Right lobe of liver (tissue), 6 donors: ENCODE results near the gene CLK2. TPM values are rescaled to one million over a fixed set of nuclear protein-coding genes. Genes with fewer than 3 reads are reported as not detected.

Experiments used
- ATAC-seq, 4 donors: fragments of 200-7000 bp; cut with Tn5 transposase; one replicate each; pipeline ENCODE4 v1.9.1; 2020; ENCODE audit warnings: mild to moderate bottlenecking in 4 of 4, moderate library complexity in 4 of 4
- DNase-seq, 3 donors: peaks; one replicate each; pipeline ENCODE4 v3.0.0-alpha.2; 2020
- H3K27ac ChIP-seq, 3 donors: fragments of 200-600 bp; one replicate each; pipeline ENCODE4 v1.8.0; 2022
- H3K27me3 ChIP-seq, 2 donors: fragments of 200-600 bp; one replicate each; pipeline ENCODE4 v1.8.0; 2022
- H3K36me3 ChIP-seq, 4 donors: fragments of 200-600 bp; sonication (generic) in 1 of 4; one replicate each; pipeline versions ENCODE4 v1.5.1 to v1.8.0; 2017 to 2022; ENCODE audit warnings: control low read depth in 1 of 4
- H3K4me1 ChIP-seq, 4 donors: fragments of 200-600 bp; sonication (generic) in 1 of 4; one replicate each; pipeline versions ENCODE4 v1.5.1 to v1.8.0; 2017 to 2022; ENCODE audit warnings: control low read depth in 1 of 4
- H3K4me3 ChIP-seq, 3 donors: fragments of 200-600 bp; one replicate each; pipeline ENCODE4 v1.8.0; 2022
- H3K9me3 ChIP-seq, 4 donors: fragments of 200-600 bp; sonication (generic) in 1 of 4; one replicate each; pipeline versions ENCODE4 v1.5.1 to v1.8.0; 2017 to 2022; ENCODE audit warnings: control low read depth in 1 of 4
- POLR2A ChIP-seq: fragments of 450-650 bp; IDR thresholded peaks from one replicate; pipeline ENCODE4 v1.6.1; 2017; ENCODE audit warnings: antibody characterized with exemption, mild to moderate bottlenecking
- WGBS: methylation state at CpG from one replicate; pipeline ENCODE4 v1.1.6; 2018; ENCODE audit warnings: low coverage, low lambda C conversion rate; ENCODE audit not compliant: insufficient coverage; ENCODE audit errors: missing lambda C conversion rate; 5-methylcytosine and 5-hydroxymethylcytosine counted together
- intact Hi-C, 2 donors: fragments of 100-400 bp; cut with DNase I; formaldehyde crosslinking; loops; one replicate each; pipeline versions ENCODE4 v1.11.2 to v1.14.1; 2022
- total RNA-seq, 6 experiments: library from RNA; depleted of rRNA in 2 of 6; stranded (reverse); fragments of >200 nt in 2 of 6; fragmentation: NEBNext Ultra II Directional in 3 of 6; extraction: Animal tissue kit (Norgen Biotek cat#: 25700) in 3 of 6; gene quantifications; one replicate each; pipeline versions ENCODE4 v1.1.0 to v1.2.4, GENCODE V29; 2016 to 2023
- TF ChIP-seq, protein P1 (sequence below), 4 donors: fragments of 200-600 bp in 3 of 4; fragments of 450-650 bp in 1 of 4; IDR thresholded peaks; one replicate each; pipeline versions ENCODE4 v1.5.1 to v1.8.0; 2016 to 2022; ENCODE audit warnings: antibody characterized with exemption in 4 of 4, mild to moderate bottlenecking in 2 of 4
- donor health status: DM: no; HTN: yes; CAD: no.
- donor health status: DM: no; HTN: no; CAD: no.
- donor health status: DM: no; HTN: no; CAD: no.
- donor health status: DM: no; HTN: yes; CAD: no.
- donor health status: DM: no; HTN: yes; CAD: no.

The CLK2 gene
- total RNA-seq, 6 experiments from 2014 or later: 10.4 to 29.2 (median 20.2) TPM

DNA sequence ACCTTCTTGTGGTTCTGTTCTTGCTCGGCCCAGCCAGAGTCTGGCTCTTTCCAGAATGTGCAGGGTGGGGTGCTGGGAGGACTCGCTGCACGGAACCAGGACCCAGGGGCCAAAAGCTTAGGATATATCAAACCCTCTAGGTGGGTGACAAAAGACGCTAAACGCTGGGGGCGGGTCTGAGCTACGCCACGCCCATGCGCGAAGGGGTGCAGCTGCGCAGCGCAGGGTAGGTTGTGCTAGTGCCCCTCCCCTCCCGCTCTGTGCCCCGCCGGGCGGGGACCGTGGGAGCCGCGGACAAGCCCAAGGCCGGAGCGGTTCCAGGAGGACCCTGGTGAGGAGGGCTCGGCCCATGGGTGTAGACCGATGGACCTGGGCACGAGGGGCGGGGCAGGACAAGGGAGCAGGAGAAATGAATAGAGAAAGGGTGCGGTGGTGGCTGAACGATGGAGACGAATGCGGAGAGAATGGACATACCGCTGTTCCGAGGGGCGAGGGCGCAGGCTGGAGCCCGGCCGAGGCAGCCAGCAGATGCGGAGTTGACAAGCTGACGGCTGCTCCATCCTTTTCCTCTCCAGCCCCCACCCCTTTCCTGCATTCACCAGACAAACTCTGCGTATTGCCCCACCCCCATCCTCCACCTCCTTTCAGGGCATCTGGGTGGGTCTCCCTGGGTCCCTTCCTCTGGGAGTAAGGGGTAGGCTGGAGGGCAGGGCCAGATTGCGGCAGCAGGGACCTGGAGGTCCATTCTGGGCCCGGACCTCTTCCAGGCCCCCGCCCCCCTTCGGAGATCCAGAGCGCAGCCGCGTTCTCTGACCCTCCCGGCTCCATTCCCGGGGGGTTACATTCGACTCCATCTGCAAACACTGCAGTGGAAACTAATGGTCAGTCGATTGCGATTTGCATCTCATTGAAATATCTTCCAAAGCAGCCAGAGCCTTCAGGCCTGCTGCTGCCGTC, 47.6 kb upstream of the CLK2 start, which contains the start of gene RUSC1:
Gene RUSC1, plus strand, starts transcription at position 234 of the 957 bp plus-strand sequence. CDS start 880 bp downstream, outside the sequence.
- Histone ChIP-seq H3K27me3 (no peaks in the 10 kb centered on the region), H3K36me3 (peaks cover 0 to 21% (median 0%) of the 10 kb centered on the region in 4 donors), H3K27ac (peak within 1 kb of the TSS in 1 of 3 donors; percentile 29), H3K9me3 (no peaks in the 10 kb centered on the region), H3K4me1 (peaks cover 0 to 19% (median 1%) of the 10 kb centered on the region in 4 donors), H3K4me3 (peak within 1 kb of the TSS; percentile 25 to 39 (median 36))
- intact Hi-C loops: loop anchor here (5.0 kb wide), 1 partner anchor 44 kb away; the partner anchor contains the start of gene HCN3 (in 2 of the 2)
- DNase-seq (peak; percentile 66 to 75 (median 67)), ATAC-seq (no peak)
- 27% methylated on average over 25 of the region's 51 CpGs for WGBS
- no peak for TF ChIP-seq POLR2A
- TF ChIP-seq, protein P1, sequence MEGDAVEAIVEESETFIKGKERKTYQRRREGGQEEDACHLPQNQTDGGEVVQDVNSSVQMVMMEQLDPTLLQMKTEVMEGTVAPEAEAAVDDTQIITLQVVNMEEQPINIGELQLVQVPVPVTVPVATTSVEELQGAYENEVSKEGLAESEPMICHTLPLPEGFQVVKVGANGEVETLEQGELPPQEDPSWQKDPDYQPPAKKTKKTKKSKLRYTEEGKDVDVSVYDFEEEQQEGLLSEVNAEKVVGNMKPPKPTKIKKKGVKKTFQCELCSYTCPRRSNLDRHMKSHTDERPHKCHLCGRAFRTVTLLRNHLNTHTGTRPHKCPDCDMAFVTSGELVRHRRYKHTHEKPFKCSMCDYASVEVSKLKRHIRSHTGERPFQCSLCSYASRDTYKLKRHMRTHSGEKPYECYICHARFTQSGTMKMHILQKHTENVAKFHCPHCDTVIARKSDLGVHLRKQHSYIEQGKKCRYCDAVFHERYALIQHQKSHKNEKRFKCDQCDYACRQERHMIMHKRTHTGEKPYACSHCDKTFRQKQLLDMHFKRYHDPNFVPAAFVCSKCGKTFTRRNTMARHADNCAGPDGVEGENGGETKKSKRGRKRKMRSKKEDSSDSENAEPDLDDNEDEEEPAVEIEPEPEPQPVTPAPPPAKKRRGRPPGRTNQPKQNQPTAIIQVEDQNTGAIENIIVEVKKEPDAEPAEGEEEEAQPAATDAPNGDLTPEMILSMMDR (IDR thresholded peaks at IDR 0.05): no peak

DNA sequence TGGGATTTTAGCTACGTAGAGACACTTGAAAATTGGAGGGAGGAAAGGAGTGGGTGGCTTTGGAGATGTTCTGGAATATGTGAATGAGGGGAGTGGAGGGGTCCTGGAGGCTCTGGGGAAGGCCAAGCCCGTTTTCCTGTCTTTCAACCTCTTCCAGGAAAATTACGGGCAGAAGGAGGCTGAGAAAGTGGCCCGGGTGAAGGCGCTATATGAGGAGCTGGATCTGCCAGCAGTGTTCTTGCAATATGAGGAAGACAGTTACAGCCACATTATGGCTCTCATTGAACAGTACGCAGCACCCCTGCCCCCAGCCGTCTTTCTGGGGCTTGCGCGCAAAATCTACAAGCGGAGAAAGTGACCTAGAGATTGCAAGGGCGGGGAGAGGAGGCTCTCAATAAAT, 46.9 kb upstream of the CLK2 start:
- DNase-seq (no peak), ATAC-seq (no peak)
- TF ChIP-seq POLR2A: no peak
- TF ChIP-seq, protein P1 (IDR thresholded peaks at IDR 0.05): no peak
- intact Hi-C loops: loop anchor here (5.0 kb wide), 1 partner anchor 43 kb away; the partner anchor contains the start of gene HCN3 (in 2 of the 2)
- 58% methylated on average over 9 of the region's 11 CpGs for whole genome bisulfite sequencing
- Histone ChIP-seq H3K4me1 (peaks cover 0 to 17% (median 1%) of the 10 kb centered on the region in 4 donors), H3K9me3 (no peaks in the 10 kb centered on the region), H3K27me3 (no peaks in the 10 kb centered on the region), H3K4me3 (peak overlapping the region in 1 of 3 donors; percentile 39), H3K36me3 (peaks cover 0 to 21% (median 0%) of the 10 kb centered on the region in 4 donors), H3K27ac (peak overlapping the region in 1 of 3 donors; percentile 29)

DNA sequence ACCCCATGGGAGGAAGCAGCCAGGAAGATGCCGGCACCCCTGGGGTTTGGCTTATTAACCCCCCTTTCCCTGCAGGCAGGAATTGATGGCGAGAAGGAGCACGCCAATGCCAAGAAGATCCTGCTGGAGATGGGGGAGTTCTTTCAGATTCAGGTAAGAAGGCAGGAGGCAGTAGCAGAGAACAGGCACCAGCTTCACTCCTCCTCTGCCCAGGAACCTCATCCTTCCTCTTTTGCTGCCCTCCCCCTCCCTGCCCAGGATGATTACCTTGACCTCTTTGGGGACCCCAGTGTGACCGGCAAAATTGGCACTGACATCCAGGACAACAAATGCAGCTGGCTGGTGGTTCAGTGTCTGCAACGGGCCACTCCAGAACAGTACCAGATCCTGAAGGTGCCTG, 46.2 kb upstream of the CLK2 start:
- no peak for ATAC-seq
- no peak overlapping the region for H3K27ac ChIP-seq
- intact Hi-C loops: no loop called here

DNA sequence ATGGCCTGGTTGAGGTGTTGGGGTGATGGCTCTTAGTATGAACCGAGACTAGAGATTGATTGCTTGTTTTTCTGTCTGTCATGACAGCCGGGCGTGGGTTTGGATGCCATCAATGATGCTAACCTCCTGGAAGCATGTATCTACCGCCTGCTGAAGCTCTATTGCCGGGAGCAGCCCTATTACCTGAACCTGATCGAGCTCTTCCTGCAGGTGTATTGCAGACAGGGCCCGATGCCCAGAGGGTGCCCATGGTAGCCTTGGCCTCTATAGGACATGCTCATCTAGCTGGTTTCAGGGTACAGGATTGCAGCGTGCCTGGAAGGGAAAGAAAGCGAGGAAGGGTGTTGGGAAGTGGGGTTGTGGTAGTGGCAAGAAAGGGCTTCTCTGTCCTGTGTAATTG, 44.8 kb upstream of the CLK2 start:
- H3K4me1 ChIP-seq: peaks cover 0 to 13% (median 1%) of the 10 kb centered on the region in 4 donors
- no peaks in the 10 kb centered on the region for H3K9me3 ChIP-seq
- DNase-seq: no peak
- ATAC-seq: no peak
- WGBS: 94% methylated on average over 3 of the region's 9 CpGs
- H3K4me3 ChIP-seq: no peak overlapping the region
- TF ChIP-seq, protein P1 (IDR thresholded peaks at IDR 0.05): no peak
- TF ChIP-seq POLR2A: no peak
- no peak overlapping the region for H3K27ac ChIP-seq
- H3K27me3 ChIP-seq: no peaks in the 10 kb centered on the region
- H3K36me3 ChIP-seq: peaks cover 0 to 26% (median 0%) of the 10 kb centered on the region in 4 donors
- intact Hi-C loops: no loop called here

More for the DNA sequence above, 46.2 kb upstream of the CLK2 start:
- no peaks in the 10 kb centered on the region for H3K9me3 ChIP-seq
- peaks cover 0 to 21% (median 0%) of the 10 kb centered on the region in 4 donors for H3K36me3 ChIP-seq
- TF ChIP-seq POLR2A: no peak
- TF ChIP-seq, protein P1 (IDR thresholded peaks at IDR 0.05): no peak
- 0% methylated on average over 1 of the region's 5 CpGs for WGBS
- H3K27me3 ChIP-seq: no peaks in the 10 kb centered on the region
- DNase-seq: no peak
- H3K4me1 ChIP-seq: peaks cover 0 to 13% (median 1%) of the 10 kb centered on the region in 4 donors
- H3K4me3 ChIP-seq: no peak overlapping the region
